Islet precursor cell (in vitro differentiated cells): ENCODE data around the gene HSPA1L.
A peak's percentile ranks its signal among the peaks of the same experiment; 100 is the strongest.
"Not testable (repeated sequence)": the region's sequence is repeated elsewhere in the genome, so short reads cannot be mapped to it uniquely, and the experiment has no call there.

Experiments used
- DNase-seq: peaks from one replicate; pipeline ENCODE4 v3.0.0-alpha.2; 2018

Gene HSPA1L

DNA sequence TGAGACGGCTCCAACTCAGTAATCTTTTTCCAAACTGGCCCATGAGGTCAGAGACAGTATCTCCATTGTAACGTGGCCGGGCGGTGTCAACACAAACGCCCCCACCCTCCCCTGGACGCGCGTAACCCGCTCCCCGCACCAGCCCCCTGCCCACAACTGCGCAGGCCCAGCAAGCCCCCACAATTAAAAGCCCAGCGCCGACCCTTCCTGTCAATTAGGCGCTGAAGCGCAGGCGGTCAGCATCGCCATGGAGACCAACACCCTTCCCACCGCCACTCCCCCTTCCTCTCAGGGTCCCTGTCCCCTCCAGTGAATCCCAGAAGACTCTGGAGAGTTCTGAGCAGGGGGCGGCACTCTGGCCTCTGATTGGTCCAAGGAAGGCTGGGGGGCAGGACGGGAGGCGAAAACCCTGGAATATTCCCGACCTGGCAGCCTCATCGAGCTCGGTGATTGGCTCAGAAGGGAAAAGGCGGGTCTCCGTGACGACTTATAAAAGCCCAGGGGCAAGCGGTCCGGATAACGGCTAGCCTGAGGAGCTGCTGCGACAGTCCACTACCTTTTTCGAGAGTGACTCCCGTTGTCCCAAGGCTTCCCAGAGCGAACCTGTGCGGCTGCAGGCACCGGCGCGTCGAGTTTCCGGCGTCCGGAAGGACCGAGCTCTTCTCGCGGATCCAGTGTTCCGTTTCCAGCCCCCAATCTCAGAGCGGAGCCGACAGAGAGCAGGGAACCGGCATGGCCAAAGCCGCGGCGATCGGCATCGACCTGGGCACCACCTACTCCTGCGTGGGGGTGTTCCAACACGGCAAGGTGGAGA lies at the start of gene HSPA1L, which contains the start of gene HSPA1A:
HSPA1L (minus strand) TSS at position 259 of the 814 bp plus-strand sequence. CDS start 3,311 bp downstream, outside the sequence.
HSPA1A (plus strand) TSS at position 519 of the 814 bp plus-strand sequence; CDS start at position 733, 214 bp downstream.
- peak; percentile 100 for DNase-seq

DNA sequence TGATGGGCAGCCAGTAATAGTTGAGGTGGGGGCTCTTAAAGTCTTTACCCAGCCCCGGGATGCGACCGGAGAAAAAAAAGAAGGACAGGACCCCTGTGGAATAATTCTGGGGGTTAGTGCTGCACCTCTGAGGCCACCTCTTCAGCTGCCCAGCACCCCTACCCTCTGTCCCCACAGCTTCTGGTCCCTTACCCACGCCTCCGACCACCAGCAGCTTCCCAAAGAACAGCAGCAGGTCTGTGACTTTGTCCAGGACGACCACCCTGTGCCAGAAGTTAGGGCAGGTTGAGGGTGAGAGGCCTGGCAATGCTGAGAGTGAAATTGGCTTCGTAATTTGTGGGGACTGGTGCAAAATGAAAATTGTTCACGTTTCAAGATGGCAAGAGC lies 49.7 kb upstream of the HSPA1L start:
- DNase-seq, result no peak

DNA sequence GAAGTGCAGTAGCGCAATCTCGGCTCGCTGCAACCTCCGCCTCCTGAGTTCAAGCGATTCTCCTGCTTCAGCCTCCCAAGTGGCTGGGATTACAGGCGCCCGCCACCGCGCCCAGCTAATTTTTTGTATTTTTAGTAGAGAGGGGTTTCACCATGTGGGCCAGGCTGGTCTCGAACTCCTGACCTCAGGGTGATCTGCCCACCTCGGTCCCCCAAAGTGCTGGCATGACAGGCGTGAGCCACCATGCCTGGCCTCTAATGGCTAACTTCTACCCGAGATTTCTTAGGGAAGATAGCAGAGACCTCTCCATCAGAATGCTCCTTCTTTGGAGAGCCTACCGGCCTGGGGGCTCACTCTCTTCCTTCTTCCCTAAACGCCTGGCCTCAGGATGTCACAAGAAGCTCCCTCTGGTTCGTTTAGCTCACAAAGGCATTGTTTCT lies 49.1 kb upstream of the HSPA1L start:
- DNase-seq, result not testable (repeated sequence)

DNA sequence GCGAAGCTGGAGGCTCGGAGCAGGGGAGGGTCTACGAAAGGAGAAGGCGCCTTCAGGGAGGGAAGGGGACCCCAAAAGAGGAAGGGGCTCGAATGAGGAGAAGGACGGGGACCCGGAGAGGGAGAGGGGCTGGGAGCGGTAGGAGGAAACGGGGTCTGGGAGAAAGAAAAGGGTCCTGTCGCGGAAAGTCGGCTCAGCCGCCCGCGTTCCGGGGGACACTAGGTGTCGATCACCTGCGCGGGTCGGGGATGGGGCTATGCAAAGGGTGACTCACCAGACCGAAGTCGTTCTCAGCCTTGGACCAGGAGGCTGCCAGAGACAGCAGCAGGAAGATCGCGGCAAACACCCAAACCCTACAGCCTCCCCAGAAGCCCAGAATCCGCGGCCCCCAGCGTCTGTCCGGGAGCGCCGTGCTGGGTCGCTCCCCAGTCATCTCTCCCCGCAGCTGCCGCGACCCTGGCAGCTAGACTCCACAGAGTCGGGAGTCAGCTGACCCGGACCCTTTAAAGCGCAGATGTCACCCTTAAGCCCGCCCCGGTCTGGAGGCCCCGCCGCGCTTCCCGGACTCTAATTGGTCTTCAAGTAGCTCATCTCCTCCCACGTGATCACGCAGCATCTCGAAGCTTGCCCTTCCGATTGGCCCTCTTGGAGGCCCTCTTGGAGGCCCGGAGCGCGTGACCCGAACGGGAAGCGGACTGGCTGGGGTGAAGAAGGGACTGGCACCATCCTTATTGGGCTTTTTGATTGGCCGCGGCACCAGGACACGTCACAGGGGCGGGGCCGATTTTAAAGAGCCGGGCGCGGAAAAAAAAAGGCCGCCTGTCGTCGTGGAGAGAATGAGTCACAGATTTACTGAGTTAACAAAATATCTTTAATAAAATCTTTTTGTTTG lies 47.5 kb upstream of the HSPA1L start, which contains the start of gene NEU1:
NEU1 (minus strand) TSS at position 478 of the 892 bp plus-strand sequence; CDS start at position 433, 45 bp downstream.
- peak; percentile 100 for DNase-seq

DNA sequence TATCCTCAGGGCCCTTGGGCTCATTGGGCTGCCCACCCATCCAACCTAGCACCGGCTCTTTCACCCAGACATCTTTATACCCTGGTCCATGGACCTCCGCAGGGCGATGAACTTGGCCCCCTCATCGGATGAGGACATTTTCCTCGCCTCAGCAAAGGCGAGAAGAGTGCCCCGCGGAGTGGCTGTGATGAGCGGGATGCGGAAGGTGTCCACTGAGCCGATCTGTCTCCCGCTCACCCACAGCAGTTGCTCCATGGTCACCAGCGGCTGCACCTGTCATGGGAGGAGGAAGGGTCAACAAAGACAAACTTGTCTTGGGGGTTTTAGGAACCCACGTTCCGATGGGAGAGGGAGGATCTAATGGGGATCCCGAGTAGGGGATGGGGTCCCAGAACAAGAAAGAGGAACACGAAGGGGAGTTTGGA lies 46.8 kb upstream of the HSPA1L start:
- no peak for DNase-seq

DNA sequence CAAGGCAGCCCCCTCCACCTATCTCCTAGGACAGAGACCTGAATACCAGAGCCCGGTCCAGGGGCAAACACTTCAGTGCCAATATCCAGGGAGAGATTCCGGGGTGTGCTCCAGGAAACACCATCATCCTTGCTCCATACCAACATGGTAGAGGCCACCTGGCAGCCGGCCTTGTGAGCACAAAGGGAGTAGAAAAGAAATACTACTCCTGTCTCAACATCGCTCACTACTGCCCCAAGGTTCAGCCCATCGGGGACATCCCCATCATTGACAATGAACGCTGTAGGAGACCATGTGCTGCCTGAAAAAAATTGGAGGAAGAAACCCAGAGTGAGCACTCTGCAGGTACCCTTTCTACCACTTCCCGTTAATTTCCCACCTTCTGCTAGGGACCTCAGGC lies 46.1 kb upstream of the HSPA1L start:
- DNase-seq, result no peak

DNA sequence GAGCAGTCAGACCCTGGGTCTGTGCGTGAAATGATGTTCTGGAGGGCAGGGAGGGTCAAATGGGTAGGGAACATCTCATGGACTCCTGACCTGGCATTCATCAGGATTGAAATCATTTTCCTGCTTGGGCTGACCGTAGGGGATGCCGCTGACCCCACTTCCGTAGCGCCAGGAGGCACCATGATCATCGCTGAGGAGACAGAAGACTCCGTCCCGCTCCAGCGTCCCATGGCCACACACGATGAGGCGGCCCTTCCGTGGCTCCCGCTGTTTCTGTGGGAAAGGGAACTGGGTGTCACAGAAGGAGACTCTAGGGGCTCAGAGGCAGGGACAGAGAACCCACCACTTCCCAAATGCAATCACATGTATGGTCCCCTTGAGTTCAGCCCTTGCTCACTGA lies 45.3 kb upstream of the HSPA1L start:
- no peak for DNase-seq

DNA sequence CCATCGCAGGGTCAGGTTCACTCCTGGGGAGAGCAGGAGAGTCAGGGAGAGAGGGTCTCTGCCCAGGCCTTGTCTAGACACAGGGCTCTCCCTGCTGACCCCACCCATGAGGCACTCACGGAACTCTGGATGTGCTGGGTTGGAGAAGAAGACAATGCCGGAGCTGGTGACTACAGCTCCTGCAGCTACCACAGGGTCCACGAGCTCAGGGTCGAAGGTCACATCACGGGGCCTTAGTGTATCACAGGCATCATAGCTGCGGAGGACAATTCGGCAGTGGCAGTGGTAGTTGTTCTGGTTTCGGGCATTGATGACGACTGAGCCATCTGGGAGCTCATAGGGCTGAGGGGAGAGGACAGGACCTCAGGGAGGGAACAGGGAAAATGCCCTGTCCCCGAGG lies 44.8 kb upstream of the HSPA1L start:
- DNase-seq, result no peak

DNA sequence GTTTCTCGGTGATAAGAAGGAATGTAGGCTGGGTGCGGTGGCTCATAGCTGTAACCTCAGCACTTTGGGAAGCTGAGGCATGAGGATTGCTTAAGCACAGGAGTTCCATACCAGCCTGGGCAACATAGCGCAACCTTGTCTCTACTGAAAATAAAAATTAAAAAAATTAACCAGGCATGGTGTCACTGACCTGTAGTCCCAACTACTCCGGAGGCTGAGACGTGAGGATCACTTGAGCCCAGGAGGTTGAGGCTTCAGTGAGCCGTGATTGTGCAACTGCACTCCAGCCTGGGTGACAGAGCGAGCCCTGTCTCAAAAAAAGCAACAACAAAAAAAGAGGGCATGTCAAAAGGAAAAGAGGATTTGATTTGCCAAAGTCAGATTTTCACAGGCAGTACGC lies 43.6 kb upstream of the HSPA1L start:
- no peak for DNase-seq

DNA sequence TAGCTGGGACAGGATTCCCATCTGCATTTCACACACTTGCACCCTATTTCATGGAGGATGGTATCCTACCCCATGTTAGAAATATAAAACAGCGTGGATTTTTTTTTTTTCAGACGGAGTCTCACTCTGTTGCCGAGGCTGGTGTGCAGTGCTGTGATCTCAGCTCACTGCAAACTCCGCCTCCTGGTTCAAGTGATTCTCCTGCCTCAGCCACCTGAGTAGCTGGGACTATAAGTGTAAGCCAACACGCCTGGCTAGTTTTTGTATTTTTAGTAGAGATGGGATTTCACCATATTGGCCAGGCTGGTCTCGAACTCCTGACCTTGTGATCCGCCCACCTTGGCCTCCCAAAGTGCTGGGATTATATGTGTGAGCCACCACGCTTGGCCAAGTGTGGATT lies 42.7 kb upstream of the HSPA1L start:
- not testable (repeated sequence) for DNase-seq

DNA sequence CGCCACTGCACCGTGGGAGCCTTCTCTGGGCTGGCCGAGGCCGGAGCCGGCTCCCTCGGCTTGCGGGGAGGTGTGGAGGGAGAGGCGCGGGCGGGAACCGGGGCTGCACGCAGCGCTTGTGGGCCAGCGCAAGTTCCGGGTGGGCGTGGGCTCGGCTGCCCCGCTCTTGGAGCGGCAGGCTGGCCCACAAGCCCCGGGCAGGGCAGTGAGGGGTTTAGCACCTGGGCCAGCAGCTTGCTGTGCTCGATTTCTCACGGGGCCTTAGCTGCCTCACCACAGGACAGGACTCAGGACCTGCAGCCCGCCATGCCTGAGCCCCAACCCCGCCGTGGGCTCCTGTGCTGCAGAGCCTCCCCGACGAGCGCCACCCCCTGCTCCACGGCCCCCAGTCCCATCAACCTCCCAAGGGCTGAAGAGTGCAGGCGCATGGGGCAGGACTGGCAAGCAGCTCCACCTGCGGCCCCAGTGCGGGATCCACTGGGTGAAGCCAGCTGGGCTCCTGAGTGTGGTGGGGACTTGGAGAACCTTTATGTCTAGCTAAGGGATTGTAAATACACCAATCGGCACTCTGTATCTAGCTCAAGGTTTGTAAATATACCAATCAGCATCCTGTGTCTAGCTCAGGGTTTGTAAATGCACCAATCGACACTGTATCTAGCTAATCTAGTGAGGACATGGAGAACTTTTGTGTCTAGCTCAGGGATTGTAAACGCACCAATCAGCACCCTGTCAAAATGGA lies 37.1 kb upstream of the HSPA1L start:
- DNase-seq, result peak; percentile 64

DNA sequence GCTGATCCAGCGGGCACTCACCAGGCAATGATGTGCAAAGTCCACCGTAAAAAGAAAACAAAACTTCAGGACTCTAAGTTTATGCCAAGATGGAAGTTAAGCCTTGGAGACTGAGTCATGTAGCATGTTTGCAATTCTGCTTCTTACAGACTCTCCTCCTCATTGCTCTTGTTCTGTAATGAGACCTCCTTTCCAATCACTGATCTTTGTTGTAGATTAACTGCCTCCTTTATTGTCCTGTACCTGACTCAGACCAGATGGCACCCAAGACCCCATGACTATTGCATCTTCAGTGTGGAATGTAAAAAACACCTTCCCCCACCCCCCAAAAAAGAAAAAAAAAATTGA lies 36.4 kb upstream of the HSPA1L start:
- no peak for DNase-seq

DNA sequence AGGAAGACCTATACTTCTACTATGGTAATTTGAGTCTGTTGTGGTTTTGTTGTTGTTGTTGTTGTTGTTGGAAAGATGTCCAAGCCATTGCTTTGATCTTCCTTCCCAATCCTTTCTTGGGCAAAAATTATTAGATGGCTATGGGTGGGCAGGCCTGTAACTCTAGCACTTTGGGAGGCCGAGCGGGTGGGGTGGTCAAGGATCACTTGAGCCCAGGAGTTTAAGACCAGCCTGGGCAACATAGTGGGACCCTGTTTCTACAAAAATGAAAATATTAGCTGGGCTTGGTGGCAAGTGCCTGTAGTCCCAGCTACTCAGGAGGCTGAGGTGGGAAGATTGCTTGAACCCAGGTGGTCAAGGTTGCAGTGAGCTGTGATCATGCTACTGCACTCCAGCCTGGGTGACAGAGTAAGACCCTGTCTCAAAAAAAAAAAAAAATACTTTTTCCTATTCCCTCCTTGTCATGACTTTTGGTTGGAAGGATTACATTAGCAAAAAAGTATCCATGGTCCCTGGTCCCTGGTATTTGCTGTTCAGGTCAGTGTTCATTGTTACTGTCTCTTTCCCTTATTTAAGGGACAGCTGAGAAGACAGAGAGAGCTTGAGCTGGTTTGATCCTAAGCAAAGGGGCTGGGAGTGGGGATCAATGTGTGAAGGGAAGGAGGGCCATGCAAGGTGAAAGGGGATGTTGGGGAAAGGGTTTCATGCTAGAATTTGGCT lies 35.8 kb upstream of the HSPA1L start:
- no peak for DNase-seq

DNA sequence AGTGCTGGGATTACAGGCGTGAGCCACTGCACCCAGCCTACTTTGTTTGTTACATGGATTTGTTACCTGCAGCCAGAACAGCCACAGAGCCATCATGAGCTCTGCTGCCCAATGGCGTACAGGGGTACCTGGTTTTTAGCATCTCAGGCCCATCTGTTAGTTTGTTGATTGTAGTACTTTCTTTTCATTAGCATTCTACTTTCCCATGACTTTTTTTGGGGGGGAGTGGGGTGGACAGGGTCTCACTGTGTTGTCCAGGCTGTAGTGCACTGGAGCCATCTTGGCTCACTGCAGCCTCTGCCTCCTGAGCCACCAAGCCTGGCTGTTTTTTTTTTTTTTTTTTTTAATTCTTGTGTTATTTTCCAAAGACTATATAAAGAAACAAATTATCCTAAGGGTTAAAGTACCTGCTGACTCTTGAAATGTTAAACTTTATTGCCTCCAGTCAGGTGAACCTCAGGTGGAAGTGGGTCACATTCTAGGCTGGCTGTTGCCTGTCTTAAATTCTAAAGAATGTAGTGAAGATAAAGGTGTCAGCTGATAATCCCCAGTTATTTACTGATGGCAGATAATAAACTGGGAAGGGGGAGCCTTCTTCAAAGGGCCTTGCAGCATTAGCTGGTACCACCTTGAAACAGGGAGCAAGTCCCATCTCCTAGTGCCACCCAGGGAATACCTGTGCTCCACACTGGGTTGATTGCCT lies 32.3 kb upstream of the HSPA1L start:
- no peak for DNase-seq

DNA sequence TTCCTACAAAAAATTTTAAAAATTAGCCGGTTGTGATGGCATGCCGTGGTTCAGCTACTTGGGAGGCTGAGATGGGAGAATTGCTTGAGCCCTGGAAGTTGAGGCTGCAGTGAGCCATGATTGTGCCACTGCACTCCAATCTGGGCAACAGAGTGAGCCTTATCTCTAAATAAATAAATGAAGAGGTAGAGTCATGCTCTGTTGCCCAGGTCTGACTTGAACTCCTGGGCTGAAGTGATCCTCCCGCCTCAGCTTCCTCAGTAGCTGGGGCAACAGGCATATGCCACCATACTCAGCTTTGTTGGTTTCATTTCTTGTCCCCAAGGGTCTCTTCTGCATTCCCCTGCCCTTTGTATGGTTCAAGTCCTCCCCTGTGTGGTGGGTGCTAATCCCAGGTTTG lies 29.4 kb upstream of the HSPA1L start:
- DNase-seq, result no peak

DNA sequence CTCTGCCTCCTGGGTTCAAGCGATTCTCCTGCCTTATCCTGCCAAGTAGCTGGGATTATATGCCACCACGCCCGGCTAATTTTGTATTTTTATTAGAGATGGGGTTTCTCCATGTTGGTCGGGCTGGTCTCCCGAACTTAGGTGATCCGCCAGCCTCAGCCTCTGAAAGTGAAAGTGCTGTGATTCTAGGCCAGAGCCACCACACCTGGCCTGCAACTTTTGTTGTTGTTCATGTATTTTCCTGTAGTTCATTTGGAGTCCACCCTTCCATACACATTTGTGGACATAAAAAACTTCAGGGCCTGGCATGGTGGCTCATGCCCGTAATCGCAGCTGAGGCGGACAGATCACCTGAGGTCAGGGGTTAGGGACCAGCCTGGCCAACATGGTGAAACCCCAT lies 27.0 kb upstream of the HSPA1L start:
- no peak for DNase-seq

DNA sequence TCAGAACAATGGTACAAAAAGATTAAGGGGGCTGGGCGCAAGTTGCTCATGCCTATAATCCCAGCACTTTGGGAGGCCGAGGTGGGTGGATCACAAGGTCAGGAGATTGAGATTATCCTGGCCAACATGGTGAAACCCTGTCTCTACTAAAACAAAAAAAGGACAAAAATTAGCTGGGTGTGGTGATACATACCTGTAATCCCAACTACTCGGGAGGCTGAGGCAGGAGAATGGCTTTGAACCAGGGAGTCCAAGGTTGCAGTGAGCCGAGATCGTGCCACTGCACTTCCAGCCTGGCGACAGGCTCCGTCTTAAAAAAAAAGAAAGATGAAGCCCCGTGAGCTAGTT lies 24.7 kb upstream of the HSPA1L start:
- DNase-seq, result not testable (repeated sequence)

DNA sequence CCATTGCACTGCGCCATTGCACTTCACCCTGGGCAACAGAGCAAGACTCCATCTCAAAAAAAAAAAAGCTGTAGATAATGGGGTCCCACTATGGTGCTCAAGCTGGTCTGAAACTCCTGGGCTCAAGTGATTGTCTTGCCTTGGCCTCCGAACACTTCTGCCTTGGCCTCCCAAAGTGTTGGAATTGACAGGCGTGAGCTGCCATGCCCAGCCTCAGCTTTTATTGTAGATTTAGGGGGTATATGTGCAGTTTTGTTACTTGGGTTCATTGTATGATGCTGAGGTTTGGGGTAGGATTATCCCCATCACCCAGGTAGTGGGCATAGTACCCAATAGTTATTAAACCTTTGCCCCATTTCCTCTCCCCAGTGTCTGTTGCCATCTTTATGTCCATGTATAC lies 23.9 kb upstream of the HSPA1L start:
- DNase-seq, result no peak

DNA sequence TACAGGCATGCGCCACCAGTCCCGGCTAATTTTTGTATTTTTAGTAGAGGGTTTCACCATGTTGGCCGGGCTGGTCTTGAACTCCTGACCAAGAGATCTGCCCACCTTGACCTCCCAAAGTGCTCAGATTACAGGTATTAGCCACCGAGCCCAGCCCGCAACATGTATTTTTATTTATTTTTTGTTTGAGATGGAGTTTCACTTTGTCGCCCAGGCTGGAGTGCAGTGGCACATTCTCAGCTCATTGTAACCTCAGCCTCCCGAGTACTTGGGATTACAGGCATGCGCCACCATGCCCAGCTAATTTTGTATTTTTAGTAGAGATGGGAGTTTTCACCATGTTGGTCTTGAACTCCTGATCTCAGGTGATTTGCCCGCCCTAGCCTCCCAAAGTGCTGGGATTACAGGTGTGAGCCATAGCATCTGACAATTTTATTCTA lies 23.1 kb upstream of the HSPA1L start:
- DNase-seq, result not testable (repeated sequence)

DNA sequence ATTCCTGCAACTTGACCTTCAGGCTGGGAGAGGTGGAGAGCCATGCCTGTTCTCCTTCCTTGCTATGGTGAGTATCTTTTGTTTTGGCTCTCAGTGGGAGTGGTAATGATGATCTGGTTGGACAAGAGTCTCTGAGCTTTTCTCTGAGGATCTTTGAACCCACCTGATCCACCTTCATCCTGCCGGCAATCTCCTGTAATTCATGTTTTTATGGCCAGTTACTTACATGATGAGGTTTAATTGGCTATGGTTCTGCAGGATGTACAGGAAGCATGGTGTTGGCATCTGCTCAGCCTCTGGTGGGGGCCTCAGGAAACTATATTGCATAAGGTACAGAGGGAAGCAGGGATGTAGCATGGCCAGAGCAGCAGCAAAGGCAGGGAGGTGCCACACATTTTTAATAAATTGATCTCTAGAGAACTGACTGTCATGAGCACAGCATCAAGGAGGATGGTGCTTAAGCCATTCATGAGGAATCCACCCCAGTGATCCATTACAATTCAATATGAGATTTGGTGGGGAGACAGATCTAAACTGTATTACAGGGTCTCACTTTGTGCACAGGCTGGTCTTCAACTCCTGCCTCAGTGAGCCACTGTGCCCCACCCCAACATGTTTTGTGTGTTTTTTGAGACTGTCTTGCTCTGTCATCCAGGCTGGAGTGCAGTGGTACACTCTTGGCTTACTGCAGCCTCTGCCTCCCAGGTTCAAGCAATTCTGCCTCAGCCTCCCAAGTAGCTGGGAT lies 22.5 kb upstream of the HSPA1L start:
- DNase-seq, result no peak
